HepG2 (cell line): ENCODE results near the gene MCM3. TPM values are rescaled to one million over a fixed set of nuclear protein-coding genes. Genes with fewer than 3 reads are reported as not detected.

Experiments
- AKAP8 ChIP-seq: sonication (generic); formaldehyde crosslinking; IDR thresholded peaks from 2 replicates; pipeline ENCODE4 v1.5.1; 2020; ENCODE audit warnings: mild to moderate bottlenecking, missing genetic modification reagents
- ATF1 ChIP-seq: IDR thresholded peaks from 2 replicates; pipeline ENCODE4 v1.6.1; 2016; ENCODE audit warnings: mild to moderate bottlenecking, control low read depth
- CBX2 ChIP-seq, 2 experiments: fragments of 200-600 bp in 1 of 2; sonication (generic); formaldehyde crosslinking in 1 of 2; IDR thresholded peaks; 2 replicates each; pipeline versions ENCODE4 v1.7.0 to v1.8.1; 2018 to 2022; ENCODE audit warnings: low read depth in 2 of 2, low read length in 1 of 2, mild to moderate bottlenecking in 1 of 2, missing genetic modification reagents in 1 of 2
- JUN ChIP-seq: sonication (generic); formaldehyde crosslinking; IDR thresholded peaks from 2 replicates; pipeline ENCODE4 v1.4.0; 2020; ENCODE audit warnings: mild to moderate bottlenecking, missing genetic modification reagents
- NCOA5 ChIP-seq: sonication (generic); formaldehyde crosslinking; IDR thresholded peaks from 2 replicates; pipeline ENCODE4 v1.4.0; 2020; ENCODE audit warnings: missing genetic modification reagents
- PATZ1 ChIP-seq: sonication (generic); formaldehyde crosslinking; IDR thresholded peaks from 2 replicates; pipeline ENCODE4 v1.4.0; 2020; ENCODE audit warnings: missing genetic modification reagents
- PREB ChIP-seq: sonication (generic); formaldehyde crosslinking; IDR thresholded peaks from 2 replicates; pipeline ENCODE4 v1.4.0; 2020; ENCODE audit warnings: missing genetic modification reagents
- RFX3 ChIP-seq: IDR thresholded peaks from 2 replicates; pipeline ENCODE4 v1.6.1; 2016; ENCODE audit warnings: missing biosample characterization, missing genetic modification reagents
- SIX4 ChIP-seq: sonication (generic); formaldehyde crosslinking; IDR thresholded peaks from 2 replicates; pipeline ENCODE4 v1.4.0; 2020; ENCODE audit warnings: missing genetic modification reagents
- SNAPC4 ChIP-seq: sonication (generic); formaldehyde crosslinking; IDR thresholded peaks from 2 replicates; pipeline ENCODE4 v1.4.0; 2020; ENCODE audit warnings: mild to moderate bottlenecking, missing genetic modification reagents
- SNAPC5 ChIP-seq: sonication (generic); formaldehyde crosslinking; IDR thresholded peaks from 2 replicates; pipeline ENCODE4 v1.8.1; 2023; ENCODE audit warnings: mild to moderate bottlenecking, missing genetic modification reagents, borderline replicate concordance
- ZBTB39 ChIP-seq: sonication (generic); formaldehyde crosslinking; IDR thresholded peaks from 2 replicates; pipeline ENCODE4 v1.5.0; 2020; ENCODE audit warnings: missing genetic modification reagents
- ZNF180 ChIP-seq: sonication (generic); formaldehyde crosslinking; IDR thresholded peaks from 2 replicates; pipeline ENCODE4 v1.4.0; 2020; ENCODE audit warnings: low read depth, missing genetic modification reagents, borderline replicate concordance
- ZNF562 ChIP-seq: sonication (generic); formaldehyde crosslinking; IDR thresholded peaks from 2 replicates; pipeline ENCODE4 v1.8.0; 2022; ENCODE audit warnings: missing genetic modification reagents, borderline replicate concordance
- ZNF850 ChIP-seq: sonication (generic); formaldehyde crosslinking; conservative IDR thresholded peaks from 2 replicates; pipeline ENCODE4 v1.9.0; 2021; ENCODE audit warnings: mild to moderate bottlenecking, missing genetic modification reagents
- polyA plus RNA-seq, 8 experiments: library from polyadenylated mRNA; depleted of rRNA in 3 of 8; stranded (reverse) in 7 of 8; unstranded in 1 of 8; fragments of >200 nt; fragmentation: Illumina TruSeq in 4 of 8; extraction: Trizol in 4 of 8; gene quantifications; 2 replicates each; pipeline versions ENCODE4 v1.2.1 to v1.2.3, GENCODE V29; 2011 to 2016; ENCODE audit warnings: low read depth in 4 of 8, missing spikeins in 1 of 8, mixed read lengths in 1 of 8; ENCODE audit not compliant: insufficient read depth in 1 of 8
- total RNA-seq, 5 experiments: library from RNA; depleted of rRNA; stranded (reverse); fragments of >200 nt; fragmentation: Illumina TruSeq; extraction: Trizol; gene quantifications; 2 replicates each; pipeline ENCODE4 v1.2.3, GENCODE V29; 2016; ENCODE audit warnings: low read depth in 1 of 5

Gene MCM3
- total and polyA plus RNA-seq, 2 of the 13 experiments (the other 11 are each of a cell fraction or from before 2014, with no cell fraction given): 164 to 288 TPM

GRCh38 chr6:52325695-52326471, 41.3 kb upstream of the MCM3 start (continued):
- TF ChIP-seq PREB (CRISPR knock-in tag) (no peak), SNAPC4 (CRISPR knock-in tag) (no peak), ZNF180 (CRISPR knock-in tag) (0 out of 2 replicates have a peak, but pooled peaks have one; percentile 31), ZNF562 (CRISPR knock-in tag) (no peak), ZBTB39 (CRISPR knock-in tag) (peak; percentile 97), RFX3 (CRISPR knock-in tag) (no peak), ATF1 (CRISPR knock-in tag) (no peak), ZNF850 (CRISPR knock-in tag) (no peak), JUN (CRISPR knock-in tag) (no peak), NCOA5 (0 out of 2 replicates have a peak, but pooled peaks have one; percentile 53), PATZ1 (CRISPR knock-in tag) (peak; percentile 88), SIX4 (CRISPR knock-in tag) (peak; percentile 50; the same call in 1 of the 2 replicates), CBX2 (IDR thresholded peaks at IDR 0.05; ENCODE audit: low read depth, low read length) (no peak), CBX2 (CRISPR knock-in tag; IDR thresholded peaks at IDR 0.05; ENCODE audit: low read depth) (no peak), AKAP8 (CRISPR knock-in tag) (peak; percentile 70; the same call in 1 of the 2 replicates), SNAPC5 (CRISPR knock-in tag) (0 out of 2 replicates have a peak, but pooled peaks have one; percentile 43)
